GM12891 (cell line): ENCODE measurements around the gene UTS2.

ENCODE experiments used
- DNase-seq: peaks from one replicate; pipeline ENCODE4 v3.0.0; 2011; ENCODE audit warnings: low spot score; ENCODE audit not compliant: insufficient read length
- FAIRE-seq: peaks from 2 replicates; lab custom pipeline; 2011; peaks lifted over from hg19 to GRCh38; lab: Jason Lieb, UNC
- PAX5 ChIP-seq: IDR thresholded peaks from 2 replicates; pipeline ENCODE4 v1.6.1; 2011; ENCODE audit warnings: low read length, moderate library complexity, mild to moderate bottlenecking; ENCODE audit not compliant: insufficient read depth, severe bottlenecking
- POLR2A ChIP-seq: IDR thresholded peaks from 2 replicates; pipeline ENCODE4 v1.6.1; 2011; ENCODE audit warnings: low read depth, low read length, control low read depth
- POLR2AphosphoS5 ChIP-seq: IDR thresholded peaks from 2 replicates; pipeline ENCODE4 v1.6.1; 2011; ENCODE audit warnings: low read depth, low read length, control low read depth
- POU2F2 ChIP-seq: IDR thresholded peaks from 2 replicates; pipeline ENCODE4 v1.6.1; 2011; ENCODE audit warnings: low read depth, mild to moderate bottlenecking, control low read depth, low read length, moderate library complexity
- SPI1 ChIP-seq: IDR thresholded peaks from 2 replicates; pipeline ENCODE4 v1.6.1; 2011; ENCODE audit warnings: low read depth, low read length, control low read depth
- TAF1 ChIP-seq: IDR thresholded peaks from 2 replicates; pipeline ENCODE4 v1.6.1; 2011; ENCODE audit warnings: low read depth, low read length, control low read depth

The UTS2 gene

DNA sequence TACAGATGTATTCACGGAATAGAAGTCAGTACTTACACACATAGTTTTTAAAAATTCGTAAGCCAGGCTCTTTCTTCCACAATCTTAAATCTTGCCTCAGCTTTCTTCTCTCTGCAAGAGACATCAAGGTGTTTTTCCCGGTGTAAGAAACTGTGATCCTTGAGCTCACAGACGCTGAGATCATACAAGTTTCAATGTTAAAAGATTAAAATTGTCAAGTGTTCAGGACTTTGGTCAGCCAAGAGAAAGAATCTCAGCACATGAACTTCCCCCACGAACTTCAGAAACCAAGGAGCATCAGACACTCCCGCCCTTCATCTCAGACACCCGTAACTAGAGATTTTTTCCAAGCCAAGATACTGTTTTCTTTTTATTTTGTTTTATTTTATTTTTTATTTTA, 6.2 kb downstream of the UTS2 start:
- no peak for TF ChIP-seq POLR2AphosphoS5
- TF ChIP-seq TAF1 = no peak
- no peak for TF ChIP-seq POU2F2
- TF ChIP-seq POLR2A = no peak
- DNase-seq (no peak), FAIRE-seq (no peak)

DNA sequence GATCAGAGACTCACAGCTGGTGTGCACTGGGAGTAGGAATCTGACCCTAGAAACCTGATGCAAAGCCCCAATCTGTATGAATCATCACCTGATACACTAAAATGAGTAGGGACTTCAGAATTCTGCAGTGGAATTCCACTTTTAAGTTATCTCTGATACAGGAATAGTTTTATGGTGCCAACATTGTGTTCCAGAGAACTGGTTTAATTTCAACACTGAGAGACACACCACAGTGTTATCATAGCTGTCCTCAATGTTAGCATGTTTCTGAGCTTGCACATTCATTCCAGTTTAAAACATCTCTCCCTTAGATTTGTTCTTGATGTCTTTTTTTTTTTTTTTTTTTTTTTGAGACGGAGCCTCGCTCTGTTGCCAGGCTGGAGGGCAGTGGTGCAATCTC, 7.1 kb downstream of the UTS2 start:
- TF ChIP-seq POLR2A = no peak
- TF ChIP-seq POU2F2 = no peak
- no peak for TF ChIP-seq TAF1
- no peak for TF ChIP-seq PAX5
- no peak for TF ChIP-seq POLR2AphosphoS5
- TF ChIP-seq SPI1 = no peak
- DNase-seq = no peak
- FAIRE-seq = no peak

DNA sequence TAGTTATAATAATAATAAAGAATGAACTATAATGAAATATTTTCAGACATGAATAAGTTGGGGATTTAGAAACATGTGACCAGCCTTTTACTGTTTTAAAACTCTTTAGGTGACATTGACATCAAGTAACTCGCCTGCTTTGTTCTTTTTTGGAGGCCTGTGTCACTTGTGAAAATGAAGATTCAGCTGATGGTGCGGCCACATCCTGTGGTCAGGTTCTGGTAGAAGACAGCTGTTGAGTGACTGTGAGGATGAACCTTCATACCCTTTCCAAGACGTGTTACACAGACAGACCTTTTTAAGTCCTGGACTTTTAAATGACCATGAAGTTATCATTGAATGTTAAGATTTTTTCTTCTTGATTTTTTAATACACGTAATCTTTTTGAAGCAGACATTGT, 10.3 kb downstream of the UTS2 start:
- TF ChIP-seq TAF1 (no peak), POU2F2 (no peak), PAX5 (no peak), POLR2A (no peak), SPI1 (no peak), POLR2AphosphoS5 (no peak)
- FAIRE-seq (no peak), DNase-seq (no peak)

DNA sequence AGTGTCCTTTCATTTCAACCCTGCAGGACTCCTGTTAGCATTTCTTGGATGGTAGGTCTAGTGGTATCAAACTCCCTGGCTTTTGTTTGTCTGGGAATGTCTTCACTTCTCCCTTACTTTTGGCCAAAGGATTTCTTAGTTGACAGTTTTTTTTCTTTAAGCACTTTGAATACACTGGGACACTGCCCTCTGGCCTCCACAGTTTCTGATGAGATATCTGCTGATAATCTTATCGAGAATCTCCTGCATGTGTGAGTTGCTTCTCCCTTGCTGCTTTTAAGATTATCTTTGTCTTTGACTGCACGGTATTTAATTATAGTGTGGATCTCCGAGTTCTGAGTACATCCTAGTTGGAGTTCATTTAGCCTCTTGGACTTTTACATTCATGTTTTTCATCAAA, 13.3 kb downstream of the UTS2 start:
- DNase-seq = no peak
- no peak for TF ChIP-seq SPI1
- TF ChIP-seq TAF1 = no peak
- no peak for TF ChIP-seq PAX5
- TF ChIP-seq POLR2AphosphoS5 = no peak
- TF ChIP-seq POLR2A = no peak
- TF ChIP-seq POU2F2 = no peak
- no peak for FAIRE-seq

DNA sequence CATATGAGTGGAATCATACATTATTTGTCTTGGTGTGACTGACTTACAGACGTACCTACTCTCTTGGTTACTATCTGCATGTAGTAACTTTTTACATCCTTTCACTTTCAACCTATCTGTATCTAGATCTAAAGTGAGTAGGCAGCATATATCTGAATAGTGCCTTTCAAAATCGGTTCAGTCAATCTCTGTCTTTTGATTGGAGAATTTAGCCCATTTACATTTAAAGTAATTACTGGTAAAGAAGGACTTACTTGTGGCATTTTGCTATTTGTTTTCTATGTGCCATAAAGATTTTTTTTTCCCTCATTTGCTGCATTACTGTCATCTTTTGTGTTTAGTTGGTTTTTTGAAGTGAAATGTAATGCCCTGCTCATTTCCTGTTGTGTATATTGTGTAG, 14.2 kb downstream of the UTS2 start:
- no peak for TF ChIP-seq TAF1
- no peak for TF ChIP-seq PAX5
- no peak for TF ChIP-seq POU2F2
- TF ChIP-seq POLR2A = no peak
- no peak for TF ChIP-seq SPI1
- no peak for TF ChIP-seq POLR2AphosphoS5
- no peak for DNase-seq
- FAIRE-seq = no peak

DNA sequence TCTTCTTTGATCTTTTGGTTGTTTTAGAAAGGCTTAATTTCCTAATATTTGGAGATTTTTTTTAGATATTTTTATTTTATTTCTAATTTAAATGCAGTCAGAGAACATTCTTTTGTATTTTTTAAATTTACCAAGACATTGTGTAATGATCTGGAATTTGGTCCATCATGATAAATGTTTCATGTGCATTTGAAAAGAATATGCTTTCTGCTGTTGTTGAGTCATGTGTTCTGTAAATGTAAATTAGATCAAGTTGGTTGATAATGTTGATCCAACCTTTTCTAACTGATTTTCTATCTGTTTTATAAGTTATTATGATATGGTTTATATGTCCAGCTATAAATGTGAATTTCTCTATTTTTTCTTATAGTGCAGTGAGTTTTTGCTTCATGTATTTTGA, 19.8 kb downstream of the UTS2 start:
- TF ChIP-seq POU2F2 (no peak), PAX5 (no peak), POLR2A (no peak), POLR2AphosphoS5 (no peak), SPI1 (no peak), TAF1 (no peak)
- DNase-seq = no peak
- FAIRE-seq = no peak

DNA sequence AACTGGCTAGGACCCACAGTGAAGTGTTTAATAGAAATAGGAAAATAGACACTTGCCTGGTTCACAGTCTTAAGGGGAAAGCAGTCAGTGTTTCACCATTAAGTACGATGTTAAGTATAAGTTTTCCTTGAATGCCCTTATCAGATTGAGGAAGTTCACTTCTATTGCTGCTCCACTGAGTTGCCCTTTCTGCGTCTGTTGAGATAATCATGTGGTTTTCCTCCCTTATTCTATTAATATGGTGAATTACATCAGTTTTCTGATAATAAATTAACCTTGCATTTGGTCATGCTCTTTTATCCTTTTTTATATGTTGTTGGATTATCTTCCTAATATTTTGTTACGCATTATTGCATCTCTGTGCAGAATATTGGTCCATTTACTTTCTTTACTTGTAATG, 21.4 kb downstream of the UTS2 start:
- DNase-seq (no peak), FAIRE-seq (no peak)
- no peak for TF ChIP-seq PAX5
- TF ChIP-seq TAF1 = no peak
- TF ChIP-seq POU2F2 = no peak
- TF ChIP-seq POLR2AphosphoS5 = no peak
- TF ChIP-seq SPI1 = no peak
- TF ChIP-seq POLR2A = no peak

DNA sequence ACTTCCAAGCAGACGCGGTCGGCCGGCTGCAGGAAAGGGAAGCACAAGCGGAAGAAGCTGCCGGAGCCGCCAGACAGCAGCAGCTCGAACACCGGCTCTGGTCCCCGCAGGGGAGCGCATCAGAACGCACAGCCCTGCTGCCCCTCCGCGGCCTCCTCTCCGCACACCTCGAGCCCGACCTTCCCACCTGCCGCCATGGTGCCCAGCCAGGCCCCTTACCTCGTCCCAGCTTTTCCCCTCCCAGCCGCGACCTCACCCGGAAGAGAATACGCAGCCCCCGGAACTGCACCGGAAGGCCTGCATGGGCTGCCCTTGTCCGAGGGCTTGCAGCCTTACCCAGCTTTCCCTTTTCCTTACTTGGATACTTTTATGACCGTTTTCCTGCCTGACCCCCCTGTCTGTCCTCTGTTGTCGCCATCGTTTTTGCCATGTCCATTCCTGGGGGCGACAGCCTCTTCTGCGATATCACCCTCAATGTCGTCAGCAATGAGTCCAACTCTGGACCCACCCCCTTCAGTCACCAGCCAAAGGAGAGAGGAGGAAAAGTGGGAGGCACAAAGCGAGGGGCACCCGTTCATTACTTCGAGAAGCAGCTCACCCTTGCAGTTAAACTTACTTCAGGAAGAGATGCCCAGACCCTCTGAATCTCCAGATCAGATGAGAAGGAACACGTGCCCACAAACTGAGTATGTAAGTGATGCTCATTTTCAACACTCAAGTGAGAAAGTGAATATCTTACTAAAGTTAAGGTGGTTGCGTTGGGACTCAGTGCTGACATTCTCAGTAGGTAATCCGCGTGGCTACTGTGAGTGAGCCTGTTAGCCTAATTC, 25.5 kb downstream of the UTS2 start:
- FAIRE-seq (peak; percentile 77), DNase-seq (no peak)
- peak; percentile 43; the same call in 1 of the 2 replicates for TF ChIP-seq TAF1
- TF ChIP-seq POLR2AphosphoS5 = peak; percentile 55; the same call in 1 of the 2 replicates
- no peak for TF ChIP-seq POU2F2
- no peak for TF ChIP-seq PAX5
- TF ChIP-seq POLR2A = peak; percentile 63; the same call in 1 of the 2 replicates
- TF ChIP-seq SPI1 = no peak

DNA sequence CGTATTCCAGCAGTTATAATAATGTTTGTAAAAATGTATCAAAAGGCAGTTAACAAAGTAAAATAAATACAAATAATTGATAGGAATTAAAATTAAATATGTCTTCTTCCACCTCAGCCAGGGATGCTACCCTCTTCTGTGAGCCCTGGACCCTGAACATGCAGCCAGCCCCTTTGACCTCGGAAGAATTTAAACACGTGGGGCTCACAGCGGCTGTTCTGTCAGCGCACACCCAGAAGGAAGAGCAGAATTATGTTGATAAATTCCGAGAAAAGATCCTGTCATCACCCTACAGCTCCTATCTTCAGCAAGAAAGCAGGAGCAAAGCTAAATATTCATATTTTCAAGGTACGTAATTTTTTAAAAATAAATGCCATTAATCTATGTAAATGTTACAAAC, 26.5 kb downstream of the UTS2 start:
- no peak for FAIRE-seq
- TF ChIP-seq SPI1 (no peak), PAX5 (no peak), POLR2AphosphoS5 (no peak), TAF1 (no peak), POU2F2 (no peak), POLR2A (no peak)
- no peak for DNase-seq

DNA sequence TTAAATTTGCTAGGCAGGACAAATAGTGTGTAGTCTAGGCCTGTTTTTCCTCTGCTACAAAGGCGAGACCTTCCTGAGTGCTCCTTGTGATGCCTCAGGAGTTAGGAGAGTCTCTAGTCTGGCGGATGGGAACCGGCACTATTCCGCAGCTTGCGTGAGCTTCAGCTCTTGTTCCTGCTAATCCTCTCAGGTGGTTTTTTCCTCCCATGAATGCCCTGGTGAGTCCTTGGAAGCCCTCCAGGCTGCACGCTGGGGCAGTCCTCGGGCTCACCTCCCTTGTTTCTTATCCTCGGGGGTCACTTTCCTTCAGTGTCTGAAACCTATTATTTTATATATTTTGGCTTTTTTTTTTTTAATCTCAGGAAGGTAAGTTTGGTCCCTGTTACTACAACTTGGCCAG, 28.2 kb downstream of the UTS2 start:
- FAIRE-seq = no peak
- DNase-seq = no peak
- TF ChIP-seq POLR2AphosphoS5 (no peak), TAF1 (no peak), SPI1 (no peak), PAX5 (no peak), POLR2A (no peak), POU2F2 (no peak)
